ENCODE measurements around the gene PPP1R14B.

The PPP1R14B gene

GRCh38 chr11:64258356-64258755 is 11.6 kb upstream of the PPP1R14B start:
- Mint-ChIP-seq H3K9me3 (no peaks in the 10 kb centered on the region), H3K36me3 (ENCODE audit: low read depth) (peaks cover 58% of the 10 kb centered on the region), H3K4me3 (no peak overlapping the region), H3K27ac (no peak overlapping the region), H3K4me1 (ENCODE audit: low read depth) (peaks cover 11% of the 10 kb centered on the region), H3K27me3 (no peaks in the 10 kb centered on the region)
- no peak for DNase-seq

GRCh38 chr11:64256300-64256699 is 9.6 kb upstream of the PPP1R14B start:
- peaks cover 42% of the 10 kb centered on the region for H3K36me3 Mint-ChIP-seq (ENCODE audit: low read depth)
- H3K27ac Mint-ChIP-seq = no peak overlapping the region
- no peak overlapping the region for H3K4me3 Mint-ChIP-seq
- DNase-seq = no peak
- H3K4me1 Mint-ChIP-seq (ENCODE audit: low read depth) = peaks cover 18% of the 10 kb centered on the region
- no peaks in the 10 kb centered on the region for H3K9me3 Mint-ChIP-seq
- H3K27me3 Mint-ChIP-seq = no peaks in the 10 kb centered on the region

- Mint-ChIP-seq H3K36me3 (ENCODE audit: low read depth) (peaks cover 39% of the 10 kb centered on the region), H3K4me1 (ENCODE audit: low read depth) (peaks cover 21% of the 10 kb centered on the region), H3K27ac (no peak overlapping the region), H3K9me3 (no peaks in the 10 kb centered on the region), H3K27me3 (no peaks in the 10 kb centered on the region), H3K4me3 (no peak overlapping the region)
- no peak for DNase-seq
These were observed 8.7 kb upstream of the PPP1R14B start for GRCh38 chr11:64255135-64256128.

GRCh38 chr11:64254326-64254725 is 7.6 kb upstream of the PPP1R14B start:
- Mint-ChIP-seq H3K4me1 (ENCODE audit: low read depth) (peaks cover 16% of the 10 kb centered on the region), H3K27me3 (no peaks in the 10 kb centered on the region), H3K4me3 (no peak overlapping the region), H3K36me3 (ENCODE audit: low read depth) (peaks cover 28% of the 10 kb centered on the region), H3K9me3 (no peaks in the 10 kb centered on the region), H3K27ac (no peak overlapping the region)
- DNase-seq = no peak

- Mint-ChIP-seq H3K36me3 (ENCODE audit: low read depth) (peaks cover 22% of the 10 kb centered on the region), H3K27me3 (no peaks in the 10 kb centered on the region), H3K4me3 (peak overlapping the region; percentile 16), H3K4me1 (ENCODE audit: low read depth) (peaks cover 15% of the 10 kb centered on the region), H3K27ac (no peak overlapping the region), H3K9me3 (no peaks in the 10 kb centered on the region)
- DNase-seq = no peak
These were observed 6.7 kb upstream of the PPP1R14B start for GRCh38 chr11:64253481-64253880.

- no peak for DNase-seq
- Mint-ChIP-seq H3K9me3 (no peaks in the 10 kb centered on the region), H3K27ac (no peak overlapping the region), H3K36me3 (ENCODE audit: low read depth) (peaks cover 18% of the 10 kb centered on the region), H3K4me3 (peak overlapping the region; percentile 16), H3K4me1 (ENCODE audit: low read depth) (peaks cover 19% of the 10 kb centered on the region), H3K27me3 (no peaks in the 10 kb centered on the region)
These were observed 6.3 kb upstream of the PPP1R14B start for GRCh38 chr11:64253043-64253442.

GRCh38 chr11:64252003-64252872 is 5.5 kb upstream of the PPP1R14B start:
- H3K27ac Mint-ChIP-seq = peak overlapping the region; percentile 59
- H3K4me1 Mint-ChIP-seq (ENCODE audit: low read depth) = peaks cover 22% of the 10 kb centered on the region
- peak overlapping the region; percentile 82 for H3K4me3 Mint-ChIP-seq
- DNase-seq = no peak
- H3K9me3 Mint-ChIP-seq = no peaks in the 10 kb centered on the region
- peaks cover 12% of the 10 kb centered on the region for H3K36me3 Mint-ChIP-seq (ENCODE audit: low read depth)
- H3K27me3 Mint-ChIP-seq = no peaks in the 10 kb centered on the region

GRCh38 chr11:64251753-64252002 is 4.9 kb upstream of the PPP1R14B start:
- Mint-ChIP-seq H3K4me1 (ENCODE audit: low read depth) (peaks cover 24% of the 10 kb centered on the region), H3K9me3 (no peaks in the 10 kb centered on the region), H3K36me3 (ENCODE audit: low read depth) (peaks cover 11% of the 10 kb centered on the region), H3K4me3 (peak overlapping the region; percentile 82), H3K27me3 (no peaks in the 10 kb centered on the region), H3K27ac (peak overlapping the region; percentile 59)
- DNase-seq = no peak

- Mint-ChIP-seq H3K4me3 (peak within 1 kb of the TSS; percentile 82), H3K36me3 (ENCODE audit: low read depth) (peaks cover 9% of the 10 kb centered on the region)
These were observed 4.4 kb upstream of the PPP1R14B start, which contains the start of gene PLCB3 for GRCh38 chr11:64251016-64251752. TSS of gene PLCB3 (plus strand) at chr11:64251530. CDS start at chr11:64251650, 120 bp downstream.

GRCh38 chr11:64250415-64251015 is 3.8 kb upstream of the PPP1R14B start:
- peak; percentile 62 for DNase-seq
- Mint-ChIP-seq H3K27me3 (no peaks in the 10 kb centered on the region), H3K9me3 (no peaks in the 10 kb centered on the region), H3K27ac (no peak overlapping the region), H3K4me1 (ENCODE audit: low read depth) (peaks cover 24% of the 10 kb centered on the region), H3K36me3 (ENCODE audit: low read depth) (peaks cover 12% of the 10 kb centered on the region), H3K4me3 (peak overlapping the region; percentile 80)

More at GRCh38 chr11:64251016-64251752, 4.4 kb upstream of the PPP1R14B start, which contains the start of gene PLCB3:
- peak; percentile 89 for DNase-seq
- no peaks in the 10 kb centered on the region for H3K27me3 Mint-ChIP-seq
- no peaks in the 10 kb centered on the region for H3K9me3 Mint-ChIP-seq
- peaks cover 24% of the 10 kb centered on the region for H3K4me1 Mint-ChIP-seq (ENCODE audit: low read depth)
- peak within 1 kb of the TSS; percentile 59 for H3K27ac Mint-ChIP-seq

GRCh38 chr11:64249563-64250414 is 3.0 kb upstream of the PPP1R14B start:
- Mint-ChIP-seq H3K4me3 (peak overlapping the region; percentile 6), H3K4me1 (ENCODE audit: low read depth) (peaks cover 24% of the 10 kb centered on the region), H3K9me3 (no peaks in the 10 kb centered on the region), H3K27me3 (no peaks in the 10 kb centered on the region), H3K27ac (no peak overlapping the region), H3K36me3 (ENCODE audit: low read depth) (peaks cover 15% of the 10 kb centered on the region)
- no peak for DNase-seq

GRCh38 chr11:64249038-64249437 is 2.3 kb upstream of the PPP1R14B start:
- DNase-seq = no peak
- no peaks in the 10 kb centered on the region for H3K9me3 Mint-ChIP-seq
- H3K4me1 Mint-ChIP-seq (ENCODE audit: low read depth) = peaks cover 28% of the 10 kb centered on the region
- no peaks in the 10 kb centered on the region for H3K27me3 Mint-ChIP-seq
- H3K4me3 Mint-ChIP-seq = no peak overlapping the region
- no peak overlapping the region for H3K27ac Mint-ChIP-seq
- peaks cover 21% of the 10 kb centered on the region for H3K36me3 Mint-ChIP-seq (ENCODE audit: low read depth)

GRCh38 chr11:64248578-64248977 is 1.8 kb upstream of the PPP1R14B start:
- Mint-ChIP-seq H3K27ac (no peak overlapping the region), H3K4me1 (ENCODE audit: low read depth) (peaks cover 32% of the 10 kb centered on the region), H3K27me3 (no peaks in the 10 kb centered on the region), H3K4me3 (no peak overlapping the region), H3K36me3 (ENCODE audit: low read depth) (peaks cover 26% of the 10 kb centered on the region), H3K9me3 (no peaks in the 10 kb centered on the region)
- no peak for DNase-seq
